ENCODE results near the gene GNAI2.

DNA sequence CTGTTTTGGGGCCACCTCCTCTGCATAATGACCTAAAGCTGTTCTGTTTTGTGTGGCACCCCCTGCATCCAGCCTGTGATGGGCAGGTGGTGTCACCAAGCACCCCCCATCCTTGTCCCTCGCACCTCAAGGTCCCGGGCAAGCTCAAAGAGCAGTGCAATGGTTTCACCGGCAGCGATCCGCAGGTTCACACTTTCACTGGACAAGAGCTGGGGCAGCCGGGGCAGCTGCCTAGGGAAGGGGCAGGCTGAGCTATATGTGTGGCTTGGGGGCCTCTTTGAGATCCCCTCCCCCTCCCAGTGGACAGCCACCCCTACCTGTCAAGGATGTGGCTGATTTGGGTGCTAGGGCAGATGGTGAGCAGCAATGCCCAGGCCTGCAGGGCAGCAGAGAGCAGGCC is 53.1 kb downstream of the GNAI2 start:
- TF ChIP-seq, protein P1, sequence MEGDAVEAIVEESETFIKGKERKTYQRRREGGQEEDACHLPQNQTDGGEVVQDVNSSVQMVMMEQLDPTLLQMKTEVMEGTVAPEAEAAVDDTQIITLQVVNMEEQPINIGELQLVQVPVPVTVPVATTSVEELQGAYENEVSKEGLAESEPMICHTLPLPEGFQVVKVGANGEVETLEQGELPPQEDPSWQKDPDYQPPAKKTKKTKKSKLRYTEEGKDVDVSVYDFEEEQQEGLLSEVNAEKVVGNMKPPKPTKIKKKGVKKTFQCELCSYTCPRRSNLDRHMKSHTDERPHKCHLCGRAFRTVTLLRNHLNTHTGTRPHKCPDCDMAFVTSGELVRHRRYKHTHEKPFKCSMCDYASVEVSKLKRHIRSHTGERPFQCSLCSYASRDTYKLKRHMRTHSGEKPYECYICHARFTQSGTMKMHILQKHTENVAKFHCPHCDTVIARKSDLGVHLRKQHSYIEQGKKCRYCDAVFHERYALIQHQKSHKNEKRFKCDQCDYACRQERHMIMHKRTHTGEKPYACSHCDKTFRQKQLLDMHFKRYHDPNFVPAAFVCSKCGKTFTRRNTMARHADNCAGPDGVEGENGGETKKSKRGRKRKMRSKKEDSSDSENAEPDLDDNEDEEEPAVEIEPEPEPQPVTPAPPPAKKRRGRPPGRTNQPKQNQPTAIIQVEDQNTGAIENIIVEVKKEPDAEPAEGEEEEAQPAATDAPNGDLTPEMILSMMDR (IDR thresholded peaks at IDR 0.05; ENCODE audit: extremely low read depth in 1 of 2, insufficient read depth in 1 of 2, low read depth in 1 of 2, low read length in 2 of 2): no peak
- TF ChIP-seq MAX (IDR thresholded peaks at IDR 0.05; ENCODE audit: insufficient read depth, insufficient read length): no peak
- TF ChIP-seq POLR2A (IDR thresholded peaks at IDR 0.05; ENCODE audit: low read depth, low read length): no peak
- TF ChIP-seq JUN (IDR thresholded peaks at IDR 0.05; ENCODE audit: borderline replicate concordance, insufficient read depth, insufficient read length, low read depth): no peak
- TF ChIP-seq EZH2 (IDR thresholded peaks at IDR 0.05; ENCODE audit: borderline replicate concordance, low read depth, low read length, severe bottlenecking): no peak
- TF ChIP-seq POLR2AphosphoS5 (IDR thresholded peaks at IDR 0.05; ENCODE audit: insufficient read depth, low read depth, low read length): no peak
- TF ChIP-seq FOS (IDR thresholded peaks at IDR 0.05; ENCODE audit: borderline replicate concordance, insufficient read depth, low read length): no peak

All from endothelial cell of umbilical vein (primary cell).